ENCODE results near the gene CEP83.

DNA sequence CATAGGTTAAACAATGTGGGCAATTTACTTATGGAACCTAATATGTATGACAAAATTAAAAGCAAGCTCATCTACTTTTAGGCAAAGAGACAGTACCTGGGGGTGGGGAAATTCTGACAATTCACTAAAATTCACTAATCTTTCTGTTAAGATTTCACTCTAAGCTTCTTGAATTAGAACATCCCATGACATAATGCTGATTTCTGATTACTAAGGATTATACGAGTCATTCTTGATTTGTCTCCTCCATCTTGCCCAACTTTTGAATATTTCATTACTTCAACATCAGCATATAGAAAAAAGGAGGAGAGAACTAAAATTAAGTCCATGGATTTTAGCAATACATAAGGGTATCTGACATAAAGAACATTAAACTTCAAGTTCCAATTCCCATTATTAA lies 2.4 kb downstream of the CEP83 start:
- TF ChIP-seq, protein P1, sequence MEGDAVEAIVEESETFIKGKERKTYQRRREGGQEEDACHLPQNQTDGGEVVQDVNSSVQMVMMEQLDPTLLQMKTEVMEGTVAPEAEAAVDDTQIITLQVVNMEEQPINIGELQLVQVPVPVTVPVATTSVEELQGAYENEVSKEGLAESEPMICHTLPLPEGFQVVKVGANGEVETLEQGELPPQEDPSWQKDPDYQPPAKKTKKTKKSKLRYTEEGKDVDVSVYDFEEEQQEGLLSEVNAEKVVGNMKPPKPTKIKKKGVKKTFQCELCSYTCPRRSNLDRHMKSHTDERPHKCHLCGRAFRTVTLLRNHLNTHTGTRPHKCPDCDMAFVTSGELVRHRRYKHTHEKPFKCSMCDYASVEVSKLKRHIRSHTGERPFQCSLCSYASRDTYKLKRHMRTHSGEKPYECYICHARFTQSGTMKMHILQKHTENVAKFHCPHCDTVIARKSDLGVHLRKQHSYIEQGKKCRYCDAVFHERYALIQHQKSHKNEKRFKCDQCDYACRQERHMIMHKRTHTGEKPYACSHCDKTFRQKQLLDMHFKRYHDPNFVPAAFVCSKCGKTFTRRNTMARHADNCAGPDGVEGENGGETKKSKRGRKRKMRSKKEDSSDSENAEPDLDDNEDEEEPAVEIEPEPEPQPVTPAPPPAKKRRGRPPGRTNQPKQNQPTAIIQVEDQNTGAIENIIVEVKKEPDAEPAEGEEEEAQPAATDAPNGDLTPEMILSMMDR (IDR thresholded peaks at IDR 0.05), result no peak
- TF ChIP-seq POLR2A (IDR thresholded peaks at IDR 0.05) (no peak), EP300 (IDR thresholded peaks at IDR 0.05) (no peak)

Measured in stomach (tissue), 4 donors.